ENCODE data around the gene DNMT1. TPM values are rescaled to one million over a fixed set of nuclear protein-coding genes. Genes with fewer than 3 reads are reported as not detected.

The DNMT1 gene
- total RNA-seq, 1 donor from 2014 or later = 333 TPM

DNA sequence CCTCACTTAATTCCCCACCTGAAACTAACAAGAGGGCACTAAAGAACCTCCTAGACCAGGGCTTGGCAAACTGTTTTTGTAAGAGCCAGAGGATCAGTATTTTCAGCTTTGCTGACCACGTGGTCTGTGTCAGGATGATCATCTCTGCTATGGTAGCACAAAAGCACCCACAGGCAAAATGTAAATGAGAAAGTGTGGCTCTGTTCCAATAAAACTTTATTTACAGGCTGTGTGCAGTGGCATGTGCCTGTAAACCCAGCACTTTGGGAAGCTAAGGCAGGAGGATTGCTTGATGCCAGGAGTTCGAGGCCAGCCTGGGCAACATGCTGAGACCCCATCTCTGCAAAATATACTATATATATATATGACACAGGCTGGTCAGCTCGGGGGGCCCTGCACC, 31.2 kb downstream of the DNMT1 start:
- no peak overlapping the region for H3K4me3 Mint-ChIP-seq
- TF ChIP-seq, protein P1, sequence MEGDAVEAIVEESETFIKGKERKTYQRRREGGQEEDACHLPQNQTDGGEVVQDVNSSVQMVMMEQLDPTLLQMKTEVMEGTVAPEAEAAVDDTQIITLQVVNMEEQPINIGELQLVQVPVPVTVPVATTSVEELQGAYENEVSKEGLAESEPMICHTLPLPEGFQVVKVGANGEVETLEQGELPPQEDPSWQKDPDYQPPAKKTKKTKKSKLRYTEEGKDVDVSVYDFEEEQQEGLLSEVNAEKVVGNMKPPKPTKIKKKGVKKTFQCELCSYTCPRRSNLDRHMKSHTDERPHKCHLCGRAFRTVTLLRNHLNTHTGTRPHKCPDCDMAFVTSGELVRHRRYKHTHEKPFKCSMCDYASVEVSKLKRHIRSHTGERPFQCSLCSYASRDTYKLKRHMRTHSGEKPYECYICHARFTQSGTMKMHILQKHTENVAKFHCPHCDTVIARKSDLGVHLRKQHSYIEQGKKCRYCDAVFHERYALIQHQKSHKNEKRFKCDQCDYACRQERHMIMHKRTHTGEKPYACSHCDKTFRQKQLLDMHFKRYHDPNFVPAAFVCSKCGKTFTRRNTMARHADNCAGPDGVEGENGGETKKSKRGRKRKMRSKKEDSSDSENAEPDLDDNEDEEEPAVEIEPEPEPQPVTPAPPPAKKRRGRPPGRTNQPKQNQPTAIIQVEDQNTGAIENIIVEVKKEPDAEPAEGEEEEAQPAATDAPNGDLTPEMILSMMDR (conservative IDR thresholded peaks at IDR 0.05) = no peak

DNA sequence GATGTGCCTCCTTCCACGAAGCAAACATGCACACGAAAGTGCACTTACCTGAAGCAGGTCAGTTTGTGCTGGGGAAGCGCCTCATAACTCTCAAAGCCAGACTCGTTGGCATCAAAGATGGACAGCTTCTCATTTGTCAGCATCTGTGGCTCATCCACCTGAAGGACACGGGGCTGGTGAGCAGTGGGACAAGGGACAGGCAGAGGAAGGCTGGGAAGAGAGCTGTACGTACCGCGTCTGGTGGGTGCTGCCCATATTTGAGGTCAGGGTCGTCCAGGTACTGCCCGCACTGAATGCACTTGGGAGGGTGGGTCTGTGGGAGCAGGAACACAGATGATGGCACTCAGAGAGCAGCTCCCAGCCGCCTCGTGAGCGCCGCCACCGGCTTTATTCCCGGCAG, 35.1 kb downstream of the DNMT1 start:
- Mint-ChIP-seq H3K27ac (ENCODE audit: unreplicated experiment) (no peak overlapping the region), H3K4me1 (no peaks in the 10 kb centered on the region), H3K36me3 (ENCODE audit: low read depth) (peaks cover 23% of the 10 kb centered on the region), H3K27me3 (ENCODE audit: low read depth) (no peaks in the 10 kb centered on the region), H3K4me3 (no peak overlapping the region), H3K9me3 (no peaks in the 10 kb centered on the region)
- DNase-seq (ENCODE audit: low read depth, low spot score) = no peak
- TF ChIP-seq, protein P1 (conservative IDR thresholded peaks at IDR 0.05) = no peak

More for the DNA sequence above, 31.2 kb downstream of the DNMT1 start:
- Mint-ChIP-seq H3K27me3 (ENCODE audit: low read depth) (no peaks in the 10 kb centered on the region), H3K27ac (ENCODE audit: unreplicated experiment) (no peak overlapping the region), H3K9me3 (no peaks in the 10 kb centered on the region), H3K36me3 (ENCODE audit: low read depth) (peaks cover 16% of the 10 kb centered on the region), H3K4me1 (no peaks in the 10 kb centered on the region)
- DNase-seq (ENCODE audit: low read depth, low spot score) = no peak

DNA sequence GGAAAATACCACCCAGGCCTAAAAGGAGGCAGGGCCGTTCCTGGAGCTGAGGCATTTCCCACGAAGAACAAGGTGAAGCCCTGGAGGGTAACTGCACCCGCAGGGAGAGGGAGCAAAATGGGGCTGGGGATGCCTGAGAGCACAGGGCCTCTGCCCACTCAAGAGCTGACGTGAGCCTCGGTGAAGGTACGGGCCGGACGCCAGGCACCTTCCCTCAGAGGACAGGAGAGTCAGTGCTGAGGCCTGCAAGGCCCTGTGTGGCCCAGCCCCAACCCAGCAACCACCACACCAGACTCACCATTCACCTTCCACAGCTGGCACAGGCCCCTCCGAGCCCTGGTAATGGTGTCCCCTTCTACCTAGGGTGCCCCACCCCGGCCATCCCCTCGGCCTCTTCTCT, 36.3 kb downstream of the DNMT1 start:
- Mint-ChIP-seq H3K36me3 (ENCODE audit: low read depth) (peaks cover 25% of the 10 kb centered on the region), H3K27me3 (ENCODE audit: low read depth) (no peaks in the 10 kb centered on the region), H3K4me3 (no peak overlapping the region), H3K27ac (ENCODE audit: unreplicated experiment) (no peak overlapping the region), H3K9me3 (no peaks in the 10 kb centered on the region), H3K4me1 (no peaks in the 10 kb centered on the region)
- no peak for DNase-seq (ENCODE audit: low read depth, low spot score)
- TF ChIP-seq, protein P1 (conservative IDR thresholded peaks at IDR 0.05) = no peak

DNA sequence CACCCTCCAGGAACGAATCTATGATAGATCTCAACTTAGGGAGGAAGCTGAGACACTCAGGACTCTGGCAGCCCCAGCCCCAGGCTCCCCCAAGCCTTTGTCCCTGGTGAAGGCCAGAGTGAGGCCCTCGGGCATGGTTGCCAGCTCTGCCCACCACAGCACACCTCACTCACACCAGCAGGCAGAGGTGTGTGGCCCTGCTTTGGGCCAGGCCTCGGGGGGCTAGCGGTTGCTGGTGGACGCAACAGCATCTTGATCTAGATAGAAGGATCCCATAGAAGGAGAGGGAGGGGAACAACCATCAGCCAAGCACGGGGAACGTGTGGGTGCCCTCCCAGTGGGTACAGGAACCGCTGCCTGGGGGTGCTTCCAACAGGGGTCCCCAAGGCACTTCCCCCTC, 36.7 kb downstream of the DNMT1 start:
- TF ChIP-seq, protein P1 (conservative IDR thresholded peaks at IDR 0.05) = no peak
- peaks cover 22% of the 10 kb centered on the region for H3K36me3 Mint-ChIP-seq (ENCODE audit: low read depth)

DNA sequence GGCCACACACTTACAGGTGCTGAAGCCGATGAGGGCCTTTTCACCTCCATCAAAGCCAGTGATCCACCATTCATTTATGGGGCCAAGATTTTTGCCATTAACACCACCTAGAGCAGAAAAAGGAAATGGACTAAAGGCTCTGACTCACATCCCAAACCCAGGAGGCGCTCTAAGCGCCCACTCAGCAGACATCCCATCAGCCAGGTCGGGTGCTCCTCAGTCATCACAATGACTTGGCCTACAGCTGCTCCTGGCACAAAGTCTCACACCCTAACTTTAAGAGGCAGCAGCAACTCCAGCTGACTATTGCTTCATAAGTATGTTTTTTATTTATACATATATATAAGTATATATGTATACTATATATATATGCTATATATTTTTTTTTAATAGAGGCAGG, 38.9 kb downstream of the DNMT1 start:
- no peak overlapping the region for H3K4me3 Mint-ChIP-seq
- H3K36me3 Mint-ChIP-seq (ENCODE audit: low read depth) = peaks cover 25% of the 10 kb centered on the region
- DNase-seq (ENCODE audit: low read depth, low spot score) = no peak
- no peaks in the 10 kb centered on the region for H3K4me1 Mint-ChIP-seq
- no peaks in the 10 kb centered on the region for H3K9me3 Mint-ChIP-seq
- H3K27ac Mint-ChIP-seq (ENCODE audit: unreplicated experiment) = no peak overlapping the region
- H3K27me3 Mint-ChIP-seq (ENCODE audit: low read depth) = no peaks in the 10 kb centered on the region
- TF ChIP-seq, protein P1 (conservative IDR thresholded peaks at IDR 0.05) = no peak

More for the DNA sequence above, 36.7 kb downstream of the DNMT1 start:
- Mint-ChIP-seq H3K27ac (ENCODE audit: unreplicated experiment) (no peak overlapping the region), H3K9me3 (no peaks in the 10 kb centered on the region), H3K4me1 (no peaks in the 10 kb centered on the region), H3K4me3 (no peak overlapping the region), H3K27me3 (ENCODE audit: low read depth) (no peaks in the 10 kb centered on the region)
- DNase-seq (ENCODE audit: low read depth, low spot score) = no peak

DNA sequence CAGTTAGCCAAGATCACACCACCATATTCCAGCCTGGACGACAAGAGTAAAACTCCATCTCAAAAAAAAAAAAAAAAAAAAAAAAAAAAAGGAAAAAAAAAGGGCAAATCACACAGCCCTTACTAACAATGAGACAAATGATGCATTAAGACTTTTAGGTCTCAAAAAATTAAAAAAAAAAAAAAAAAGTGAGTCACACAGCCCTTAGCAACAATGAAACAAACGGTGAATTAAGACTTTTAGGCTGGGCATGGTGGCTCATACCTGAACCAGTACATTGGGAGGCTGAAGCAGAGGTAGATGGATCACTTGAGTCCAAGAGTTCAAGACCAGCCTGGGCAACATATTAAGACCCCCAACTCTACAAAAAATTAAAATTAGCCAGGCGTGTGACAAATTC, 42.7 kb downstream of the DNMT1 start:
- Mint-ChIP-seq H3K27me3 (ENCODE audit: low read depth) (no peaks in the 10 kb centered on the region), H3K36me3 (ENCODE audit: low read depth) (peaks cover 20% of the 10 kb centered on the region), H3K4me3 (no peak overlapping the region), H3K27ac (ENCODE audit: unreplicated experiment) (no peak overlapping the region), H3K4me1 (no peaks in the 10 kb centered on the region), H3K9me3 (no peaks in the 10 kb centered on the region)
- TF ChIP-seq, protein P1 (conservative IDR thresholded peaks at IDR 0.05) = no peak
- DNase-seq (ENCODE audit: low read depth, low spot score) = no peak

Data from neural crest cell (in vitro differentiated cells).